Lower leg skin (tissue), 3 donors: ENCODE data around the gene RCAN1.

Experiments used
- CTCF ChIP-seq, 3 donors: fragments of 450-650 bp; IDR thresholded peaks; one replicate each; pipeline ENCODE4 v1.5.1; 2016; ENCODE audit warnings: antibody characterized with exemption in 3 of 3, mild to moderate bottlenecking in 3 of 3, moderate library complexity in 2 of 3
- POLR2A ChIP-seq, 2 donors: fragments of 450-650 bp; IDR thresholded peaks; one replicate each; pipeline ENCODE4 v1.6.1; 2016 to 2017; ENCODE audit warnings: antibody characterized with exemption in 2 of 2, mild to moderate bottlenecking in 1 of 2, moderate library complexity in 1 of 2

GRCh38 chr21:34614628-34615486 is at the start of gene RCAN1:
- no peak for TF ChIP-seq CTCF (IDR thresholded peaks at IDR 0.05)
- no peak for TF ChIP-seq POLR2A (IDR thresholded peaks at IDR 0.05)
